ENCODE measurements around the gene LALBA. TPM values are rescaled to one million over a fixed set of nuclear protein-coding genes. Genes with fewer than 3 reads are reported as not detected.
"Not testable (repeated sequence)": the region's sequence is repeated elsewhere in the genome, so short reads cannot be mapped to it uniquely, and the experiment has no call there.

LALBA gene
- total RNA-seq, 2 experiments from 2014 or later, result not detected

DNA sequence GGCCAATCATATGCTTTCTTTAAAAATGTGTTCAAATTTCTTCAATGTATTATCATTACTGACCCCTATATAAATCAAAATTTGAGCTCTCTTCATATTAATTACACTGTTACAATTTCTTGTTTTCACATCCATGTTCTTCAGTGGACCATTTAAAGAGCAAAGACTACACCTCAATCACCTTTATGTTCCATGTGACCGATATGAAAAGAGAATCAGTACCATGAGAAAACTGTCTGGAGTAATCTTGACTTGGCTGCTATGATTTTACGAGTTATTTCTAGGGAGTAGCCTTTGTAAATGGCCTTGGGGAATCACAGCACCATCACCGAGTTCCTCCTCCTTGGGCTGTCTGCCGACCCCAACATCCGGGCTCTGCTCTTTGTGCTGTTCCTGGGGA is 44.5 kb downstream of the LALBA start, which contains the start of gene OR8S1:
TSS of gene OR8S1 (plus strand) at position 301 of the 400 bp plus-strand sequence. CDS start at position 301, 0 bp downstream.
- H3K36me3 Mint-ChIP-seq (ENCODE audit: low read depth), result no peaks in the 10 kb centered on the region
- CTCF ChIA-PET, result no interaction called here
- no peaks in the 10 kb centered on the region for H3K27me3 Mint-ChIP-seq (ENCODE audit: low read depth)
- POLR2A ChIA-PET, result no interaction called here
- no peak within 1 kb of the TSS for H3K4me3 Mint-ChIP-seq
- H3K9me3 Mint-ChIP-seq (ENCODE audit: insufficient read depth), result no peaks in the 10 kb centered on the region
- no peaks in the 10 kb centered on the region for H3K4me1 Mint-ChIP-seq (ENCODE audit: low read depth)
- H3K27ac Mint-ChIP-seq, result no peak within 1 kb of the TSS
- ATAC-seq, result no peak
- DNase-seq, result no peak

DNA sequence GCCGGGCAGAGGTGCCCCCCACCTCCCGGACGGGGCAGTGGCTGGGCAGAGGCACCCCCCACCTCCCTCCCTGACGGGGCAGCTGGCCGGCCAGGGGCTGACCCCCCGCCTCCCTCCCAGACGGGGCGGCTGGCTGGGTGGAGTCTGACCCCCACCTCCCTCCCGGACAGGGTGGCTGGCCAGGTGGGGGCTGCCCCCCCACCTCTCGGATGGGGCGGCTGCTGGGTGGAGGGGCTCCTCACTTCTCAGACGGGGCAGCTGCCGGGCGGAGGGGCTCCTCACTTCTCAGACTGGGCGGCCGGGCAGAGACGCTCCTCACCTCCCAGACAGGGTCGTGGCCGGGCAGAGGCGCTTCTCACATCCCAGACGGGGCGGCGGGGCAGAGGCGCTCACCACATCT is 49.5 kb downstream of the LALBA start:
- H3K9me3 Mint-ChIP-seq (ENCODE audit: insufficient read depth); H3K27ac Mint-ChIP-seq; CTCF ChIA-PET; H3K4me3 Mint-ChIP-seq; ATAC-seq; H3K27me3 Mint-ChIP-seq (ENCODE audit: low read depth); H3K36me3 Mint-ChIP-seq (ENCODE audit: low read depth); H3K4me1 Mint-ChIP-seq (ENCODE audit: low read depth); DNase-seq; POLR2A ChIA-PET: not testable (repeated sequence)

Other genes with a start within 250 kb of the LALBA start
- 10 to 100 TPM; 10.6 to 14.1 TPM for gene ZNF641, start 219.1 kb downstream of the LALBA start, total RNA-seq
- not detected for gene ANP32D, start 97.5 kb downstream of the LALBA start, total RNA-seq
- not detected for gene C12orf54, start 87.5 kb downstream of the LALBA start, total RNA-seq
- gene OR8S1, start 44.4 kb downstream of the LALBA start, total RNA-seq, result not detected
- gene KANSL2, start 112.2 kb upstream of the LALBA start, total RNA-seq, result 10 to 100 TPM; 51.3 to 54.3 TPM
- gene CCNT1, start 146.7 kb upstream of the LALBA start, total RNA-seq, result 10 to 100 TPM; 45.1 to 50.6 TPM
- gene ADCY6, start 219.0 kb upstream of the LALBA start, total RNA-seq, result under 1 TPM; 0.18 to 0.37 TPM
- gene CACNB3, start 248.4 kb upstream of the LALBA start, total RNA-seq, result 10 to 100 TPM; 10.5 to 13.1 TPM